ENCODE results near the gene BBS2. TPM values are rescaled to one million over a fixed set of nuclear protein-coding genes. Genes with fewer than 3 reads are reported as not detected.

Gene BBS2
- total and polyA plus RNA-seq, 9 of the 15 experiments (the other 6 are each of a cell fraction or from before 2014, with no cell fraction given) = 4.2 to 22.7 (median 10.2) TPM

DNA sequence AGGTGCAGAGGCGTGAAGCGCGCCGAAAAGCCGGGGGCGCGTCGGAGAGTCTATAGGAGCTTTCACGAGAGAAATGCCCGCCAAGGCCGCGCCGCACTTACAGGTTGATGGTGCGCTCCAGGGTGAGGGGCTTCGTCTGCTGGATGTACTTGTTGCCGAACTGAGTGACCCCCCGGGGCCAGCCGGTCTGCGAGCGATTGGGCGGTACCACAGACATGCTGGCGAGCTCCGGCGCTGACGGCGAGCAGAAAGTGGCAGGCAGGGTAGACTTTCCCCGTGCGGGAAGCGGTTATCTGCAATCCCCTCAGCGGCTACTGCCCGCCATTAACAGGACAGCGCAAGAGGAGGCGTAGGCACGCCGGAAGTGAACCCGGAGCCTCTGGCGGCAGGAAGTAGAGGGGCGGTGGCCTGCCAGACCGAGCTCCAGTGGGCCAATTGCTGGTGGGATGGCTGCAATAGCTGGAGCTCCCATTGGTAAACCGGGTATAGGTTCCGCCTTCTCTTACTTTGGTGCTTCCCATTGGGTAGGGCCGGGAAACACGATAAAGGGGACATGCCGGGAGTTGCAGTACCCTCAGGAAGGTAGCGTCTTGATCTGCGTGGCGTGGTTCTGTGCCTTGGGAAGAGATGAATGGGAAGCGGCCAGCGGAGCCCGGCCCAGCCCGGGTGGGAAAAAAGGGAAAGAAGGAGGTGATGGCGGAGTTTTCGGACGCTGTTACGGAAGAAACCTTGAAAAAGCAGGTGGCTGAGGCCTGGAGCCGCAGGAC is 68.7 kb downstream of the BBS2 start, which contains the start of the genes NUDT21 and OGFOD1 (continued):
- no peak for TF ChIP-seq MECOM (CRISPR knock-in tag; IDR thresholded peaks at IDR 0.05)
- no peak for TF ChIP-seq RFX5 (IDR thresholded peaks at IDR 0.05; ENCODE audit: low read depth, low read length)
- peak; percentile 74 for TF ChIP-seq CHD1 (IDR thresholded peaks at IDR 0.05; ENCODE audit: low read length)
- TF ChIP-seq ARNT (IDR thresholded peaks at IDR 0.05) = no peak
- no peak for TF ChIP-seq KLF6 (CRISPR knock-in tag; IDR thresholded peaks at IDR 0.05; ENCODE audit: borderline replicate concordance)
- TF ChIP-seq HLTF (IDR thresholded peaks at IDR 0.05) = peak; percentile 66
- TF ChIP-seq, protein P1, sequence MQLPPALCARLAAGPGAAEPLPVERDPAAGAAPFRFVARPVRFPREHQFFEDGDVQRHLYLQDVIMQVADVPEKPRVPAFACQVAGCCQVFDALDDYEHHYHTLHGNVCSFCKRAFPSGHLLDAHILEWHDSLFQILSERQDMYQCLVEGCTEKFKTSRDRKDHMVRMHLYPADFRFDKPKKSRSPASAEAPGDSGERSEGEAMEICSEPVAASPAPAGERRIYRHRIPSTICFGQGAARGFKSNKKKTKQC (CRISPR knock-in tag; IDR thresholded peaks at IDR 0.05) = peak; percentile 73
- TF ChIP-seq, protein P2, sequence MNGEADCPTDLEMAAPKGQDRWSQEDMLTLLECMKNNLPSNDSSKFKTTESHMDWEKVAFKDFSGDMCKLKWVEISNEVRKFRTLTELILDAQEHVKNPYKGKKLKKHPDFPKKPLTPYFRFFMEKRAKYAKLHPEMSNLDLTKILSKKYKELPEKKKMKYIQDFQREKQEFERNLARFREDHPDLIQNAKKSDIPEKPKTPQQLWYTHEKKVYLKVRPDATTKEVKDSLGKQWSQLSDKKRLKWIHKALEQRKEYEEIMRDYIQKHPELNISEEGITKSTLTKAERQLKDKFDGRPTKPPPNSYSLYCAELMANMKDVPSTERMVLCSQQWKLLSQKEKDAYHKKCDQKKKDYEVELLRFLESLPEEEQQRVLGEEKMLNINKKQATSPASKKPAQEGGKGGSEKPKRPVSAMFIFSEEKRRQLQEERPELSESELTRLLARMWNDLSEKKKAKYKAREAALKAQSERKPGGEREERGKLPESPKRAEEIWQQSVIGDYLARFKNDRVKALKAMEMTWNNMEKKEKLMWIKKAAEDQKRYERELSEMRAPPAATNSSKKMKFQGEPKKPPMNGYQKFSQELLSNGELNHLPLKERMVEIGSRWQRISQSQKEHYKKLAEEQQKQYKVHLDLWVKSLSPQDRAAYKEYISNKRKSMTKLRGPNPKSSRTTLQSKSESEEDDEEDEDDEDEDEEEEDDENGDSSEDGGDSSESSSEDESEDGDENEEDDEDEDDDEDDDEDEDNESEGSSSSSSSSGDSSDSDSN (IDR thresholded peaks at IDR 0.05; ENCODE audit: borderline replicate concordance in 1 of 2, low read depth in 2 of 2, low read length in 2 of 2) = no peak
- TF ChIP-seq MTA2 (IDR thresholded peaks at IDR 0.05; ENCODE audit: low read depth) = no peak
- TF ChIP-seq, protein P3, sequence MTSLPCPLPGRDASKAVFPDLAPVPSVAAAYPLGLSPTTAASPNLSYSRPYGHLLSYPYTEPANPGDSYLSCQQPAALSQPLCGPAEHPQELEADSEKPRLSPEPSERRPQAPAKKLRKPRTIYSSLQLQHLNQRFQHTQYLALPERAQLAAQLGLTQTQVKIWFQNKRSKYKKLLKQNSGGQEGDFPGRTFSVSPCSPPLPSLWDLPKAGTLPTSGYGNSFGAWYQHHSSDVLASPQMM (CRISPR knock-in tag; IDR thresholded peaks at IDR 0.05) = no peak
- TF ChIP-seq, protein P4, sequence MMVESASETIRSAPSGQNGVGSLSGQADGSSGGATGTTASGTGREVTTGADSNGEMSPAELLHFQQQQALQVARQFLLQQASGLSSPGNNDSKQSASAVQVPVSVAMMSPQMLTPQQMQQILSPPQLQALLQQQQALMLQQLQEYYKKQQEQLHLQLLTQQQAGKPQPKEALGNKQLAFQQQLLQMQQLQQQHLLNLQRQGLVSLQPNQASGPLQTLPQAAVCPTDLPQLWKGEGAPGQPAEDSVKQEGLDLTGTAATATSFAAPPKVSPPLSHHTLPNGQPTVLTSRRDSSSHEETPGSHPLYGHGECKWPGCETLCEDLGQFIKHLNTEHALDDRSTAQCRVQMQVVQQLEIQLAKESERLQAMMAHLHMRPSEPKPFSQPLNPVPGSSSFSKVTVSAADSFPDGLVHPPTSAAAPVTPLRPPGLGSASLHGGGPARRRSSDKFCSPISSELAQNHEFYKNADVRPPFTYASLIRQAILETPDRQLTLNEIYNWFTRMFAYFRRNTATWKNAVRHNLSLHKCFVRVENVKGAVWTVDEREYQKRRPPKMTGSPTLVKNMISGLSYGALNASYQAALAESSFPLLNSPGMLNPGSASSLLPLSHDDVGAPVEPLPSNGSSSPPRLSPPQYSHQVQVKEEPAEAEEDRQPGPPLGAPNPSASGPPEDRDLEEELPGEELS (CRISPR knock-in tag; IDR thresholded peaks at IDR 0.05; ENCODE audit: borderline replicate concordance) = no peak
- TF ChIP-seq, protein P5, sequence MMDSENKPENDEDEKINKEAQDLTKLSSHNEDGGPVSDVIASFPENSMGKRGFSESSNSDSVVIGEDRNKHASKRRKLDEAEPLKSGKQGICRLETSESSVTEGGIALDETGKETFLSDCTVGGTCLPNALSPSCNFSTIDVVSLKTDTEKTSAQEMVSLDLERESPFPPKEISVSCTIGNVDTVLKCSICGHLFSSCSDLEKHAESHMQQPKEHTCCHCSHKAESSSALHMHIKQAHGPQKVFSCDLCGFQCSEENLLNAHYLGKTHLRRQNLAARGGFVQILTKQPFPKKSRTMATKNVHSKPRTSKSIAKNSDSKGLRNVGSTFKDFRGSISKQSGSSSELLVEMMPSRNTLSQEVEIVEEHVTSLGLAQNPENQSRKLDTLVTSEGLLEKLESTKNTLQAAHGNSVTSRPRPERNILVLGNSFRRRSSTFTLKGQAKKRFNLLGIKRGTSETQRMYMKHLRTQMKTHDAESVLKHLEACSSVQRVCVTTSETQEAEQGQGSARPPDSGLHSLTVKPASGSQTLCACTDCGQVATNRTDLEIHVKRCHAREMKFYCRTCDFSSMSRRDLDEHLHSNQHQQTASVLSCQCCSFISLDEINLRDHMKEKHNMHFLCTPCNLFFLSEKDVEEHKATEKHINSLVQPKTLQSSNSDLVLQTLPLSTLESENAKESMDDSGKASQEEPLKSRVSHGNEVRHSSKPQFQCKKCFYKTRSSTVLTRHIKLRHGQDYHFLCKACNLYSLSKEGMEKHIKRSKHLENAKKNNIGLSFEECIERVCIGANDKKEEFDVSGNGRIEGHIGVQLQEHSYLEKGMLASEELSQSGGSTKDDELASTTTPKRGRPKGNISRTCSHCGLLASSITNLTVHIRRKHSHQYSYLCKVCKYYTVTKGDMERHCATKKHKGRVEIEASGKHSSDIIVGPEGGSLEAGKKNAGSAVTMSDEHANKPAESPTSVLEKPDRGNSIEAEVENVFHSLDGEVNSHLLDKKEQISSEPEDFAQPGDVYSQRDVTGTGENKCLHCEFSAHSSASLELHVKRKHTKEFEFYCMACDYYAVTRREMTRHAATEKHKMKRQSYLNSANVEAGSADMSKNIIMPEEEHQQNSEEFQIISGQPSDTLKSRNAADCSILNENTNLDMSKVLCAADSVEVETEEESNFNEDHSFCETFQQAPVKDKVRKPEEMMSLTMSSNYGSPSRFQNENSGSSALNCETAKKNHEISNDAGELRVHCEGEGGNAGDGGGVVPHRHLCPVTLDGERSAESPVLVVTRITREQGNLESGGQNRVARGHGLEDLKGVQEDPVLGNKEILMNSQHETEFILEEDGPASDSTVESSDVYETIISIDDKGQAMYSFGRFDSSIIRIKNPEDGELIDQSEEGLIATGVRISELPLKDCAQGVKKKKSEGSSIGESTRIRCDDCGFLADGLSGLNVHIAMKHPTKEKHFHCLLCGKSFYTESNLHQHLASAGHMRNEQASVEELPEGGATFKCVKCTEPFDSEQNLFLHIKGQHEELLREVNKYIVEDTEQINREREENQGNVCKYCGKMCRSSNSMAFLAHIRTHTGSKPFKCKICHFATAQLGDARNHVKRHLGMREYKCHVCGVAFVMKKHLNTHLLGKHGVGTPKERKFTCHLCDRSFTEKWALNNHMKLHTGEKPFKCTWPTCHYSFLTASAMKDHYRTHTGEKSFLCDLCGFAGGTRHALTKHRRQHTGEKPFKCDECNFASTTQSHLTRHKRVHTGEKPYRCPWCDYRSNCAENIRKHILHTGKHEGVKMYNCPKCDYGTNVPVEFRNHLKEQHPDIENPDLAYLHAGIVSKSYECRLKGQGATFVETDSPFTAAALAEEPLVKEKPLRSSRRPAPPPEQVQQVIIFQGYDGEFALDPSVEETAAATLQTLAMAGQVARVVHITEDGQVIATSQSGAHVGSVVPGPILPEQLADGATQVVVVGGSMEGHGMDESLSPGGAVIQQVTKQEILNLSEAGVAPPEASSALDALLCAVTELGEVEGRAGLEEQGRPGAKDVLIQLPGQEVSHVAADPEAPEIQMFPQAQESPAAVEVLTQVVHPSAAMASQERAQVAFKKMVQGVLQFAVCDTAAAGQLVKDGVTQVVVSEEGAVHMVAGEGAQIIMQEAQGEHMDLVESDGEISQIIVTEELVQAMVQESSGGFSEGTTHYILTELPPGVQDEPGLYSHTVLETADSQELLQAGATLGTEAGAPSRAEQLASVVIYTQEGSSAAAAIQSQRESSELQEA (IDR thresholded peaks at IDR 0.05; ENCODE audit: low read depth) = no peak
- TF ChIP-seq ZNF12 (CRISPR knock-in tag; IDR thresholded peaks at IDR 0.05) = no peak
- peak; percentile 93 for TF ChIP-seq EP400 (IDR thresholded peaks at IDR 0.05)

All from K562 (cell line).